MM.1S (cell line): ENCODE data around the gene C9orf57.

ENCODE experiments used
- CTCF ChIP-seq: fragments of 300-600 bp; sonication (generic); IDR thresholded peaks from 2 replicates; pipeline ENCODE4 v1.5.1; 2016; ENCODE audit warnings: antibody characterized with exemption, low read length, mixed read lengths
- EZH2 ChIP-seq: fragments of 300-600 bp; sonication (generic); optimal IDR thresholded peaks from 2 replicates; pipeline ENCODE3; 2017; ENCODE audit warnings: low read depth, mild to moderate bottlenecking, antibody characterized with exemption, low read length, mixed read lengths

- TF ChIP-seq CTCF (no peak), EZH2 (no peak)
Measured at GRCh38 chr9:72029986-72030385, 30.4 kb downstream of the C9orf57 start.
